K562 (cell line): ENCODE measurements around the gene DTNB. TPM values are rescaled to one million over a fixed set of nuclear protein-coding genes. Genes with fewer than 3 reads are reported as not detected.

Experiments used
- ATAC-seq: fragments of 200-7000 bp; cut with Tn5 transposase; 3 replicates; pipeline ENCODE4 v1.9.1; 2020; ENCODE audit warnings: moderate library complexity
- BruUV-seq: library from RNA; stranded (reverse); fragments of 400-500 nt; replicated peaks from 2 replicates; lab custom pipeline; 2021; lab: Mats Ljungman, UMichigan
- CTCF ChIA-PET: fragments of 300-600 bp; formaldehyde crosslinking; extraction: SDS; loops from one replicate; lab custom pipeline; 2021; ENCODE audit warnings: low intra/inter-chr PET ratio; lab: Yijun Ruan, JAX
- POLR2A ChIA-PET: fragments of 300-600, 350-650 bp; sonication (Branson Sonifier 250); formaldehyde crosslinking; extraction: SDS; loops from one replicate; lab custom pipeline; 2021; ENCODE audit warnings: antibody characterized with exemption, inconsistent platforms; lab: Yijun Ruan, JAX
- DNase-seq, 4 experiments: peaks; one replicate each; pipeline versions ENCODE4 v3.0.0 to v3.0.0-alpha.2; 2011 to 2018; ENCODE audit warnings: low spot score in 3 of 4, mixed read lengths in 3 of 4; ENCODE audit errors: extremely low read depth in 1 of 4
- FAIRE-seq: peaks from 2 replicates; lab custom pipeline; 2011; peaks lifted over from hg19 to GRCh38; lab: Jason Lieb, UNC
- H2AFZ ChIP-seq: 2 replicates; pipeline ENCODE4 v1.6.0; 2011; ENCODE audit warnings: low read depth, low read length, control low read depth, inconsistent platforms
- H3K27ac ChIP-seq: fragments of 200-600 bp; 3 replicates; pipeline ENCODE4 v1.8.0; 2011; ENCODE audit warnings: low read depth, mild to moderate bottlenecking, control low read depth, inconsistent platforms, low read length, moderate library complexity, mixed read lengths; ENCODE audit errors: extremely low read depth
- H3K27me3 ChIP-seq, 2 experiments: fragments of 300-600 bp in 1 of 2; 2 replicates in 1 of 2; 3 replicates in 1 of 2; pipeline versions ENCODE4 v1.6.0 to v1.8.0; 2011; ENCODE audit warnings: inconsistent platforms in 2 of 2, low read length in 2 of 2, mild to moderate bottlenecking in 1 of 2, mixed read lengths in 1 of 2, moderate library complexity in 1 of 2; ENCODE audit not compliant: control insufficient read depth in 2 of 2, insufficient read depth in 2 of 2
- H3K36me3 ChIP-seq: fragments of 300-600 bp; 3 replicates; pipeline ENCODE4 v1.8.0; 2011; ENCODE audit warnings: mild to moderate bottlenecking, low read length, inconsistent platforms; ENCODE audit not compliant: control insufficient read depth, insufficient read depth
- H3K4me1 ChIP-seq, 2 experiments: fragments of 200-600 bp in 1 of 2; replicated peaks in 1 of 2; 2 replicates in 1 of 2; 3 replicates in 1 of 2; pipeline versions ENCODE4 v1.5.1 to v1.8.0; 2011; ENCODE audit warnings: inconsistent platforms in 2 of 2, low read length in 2 of 2, mild to moderate bottlenecking in 1 of 2, mixed read lengths in 1 of 2, moderate library complexity in 1 of 2; ENCODE audit not compliant: control insufficient read depth in 2 of 2, insufficient read depth in 2 of 2
- H3K4me2 ChIP-seq: 2 replicates; pipeline ENCODE4 v1.6.1; 2011; ENCODE audit warnings: low read length, control low read depth, inconsistent platforms, mixed read lengths; ENCODE audit not compliant: insufficient read depth
- H3K4me3 ChIP-seq: fragments of 200-600 bp; sonication (generic), shearing (Covaris generic); 2 replicates; pipeline ENCODE4 v1.5.1; 2016; ENCODE audit warnings: control low read depth, inconsistent platforms
- H3K79me2 ChIP-seq: fragments of 200-600 bp; 3 replicates; pipeline ENCODE4 v1.8.0; 2011; ENCODE audit warnings: low read length, inconsistent platforms; ENCODE audit not compliant: control insufficient read depth, insufficient read depth
- H3K9ac ChIP-seq, 2 experiments: 2 replicates each; pipeline versions ENCODE4 v1.6.0 to v1.6.1; 2011; ENCODE audit warnings: low read depth in 2 of 2, low read length in 2 of 2, control low read depth in 1 of 2, inconsistent platforms in 1 of 2, mild to moderate bottlenecking in 1 of 2, mixed read lengths in 1 of 2; ENCODE audit not compliant: insufficient read depth in 1 of 2
- H3K9me1 ChIP-seq: one replicate; pipeline ENCODE4 v1.6.0; 2011; ENCODE audit warnings: inconsistent platforms, mild to moderate bottlenecking, low read length, moderate library complexity; ENCODE audit not compliant: control insufficient read depth, insufficient read depth
- H3K9me3 ChIP-seq: replicated peaks from 2 replicates; pipeline ENCODE4 v1.5.1; 2011; ENCODE audit warnings: low read depth, low read length, inconsistent platforms; ENCODE audit not compliant: control insufficient read depth, insufficient read depth
- H4K20me1 ChIP-seq: replicated peaks from 2 replicates; pipeline ENCODE4 v1.6.1; 2011; ENCODE audit warnings: low read length, inconsistent platforms, mixed read lengths; ENCODE audit not compliant: control insufficient read depth, insufficient read depth
- SFPQ ChIP-seq: fragments of 200-400 bp; formaldehyde crosslinking; IDR thresholded peaks from 2 replicates; pipeline ENCODE4 v1.6.1; 2017; ENCODE audit warnings: mild to moderate bottlenecking, low read depth, low read length, moderate library complexity
- TSC22D4 ChIP-seq: fragments of 450-650 bp; IDR thresholded peaks from 2 replicates; pipeline ENCODE4 v1.6.1; 2016; ENCODE audit warnings: missing genetic modification characterization, missing biosample characterization, control low read depth
- VEZF1 ChIP-seq: fragments of 200-800 bp; sonication (Bioruptor generic); IDR thresholded peaks from 2 replicates; pipeline ENCODE4 v1.6.1; 2017; ENCODE audit warnings: missing genetic modification characterization, missing compliant biosample characterization
- ZMIZ1 ChIP-seq, 2 experiments: fragments of 150-350 bp in 1 of 2; IDR thresholded peaks; 2 replicates each; pipeline ENCODE4 v1.6.1; 2012 to 2016; ENCODE audit warnings: low read depth in 2 of 2, low read length in 2 of 2, mild to moderate bottlenecking in 1 of 2, moderate library complexity in 1 of 2
- ZNF324 ChIP-seq: fragments of 250-450 bp; sonication (Bioruptor Pico); IDR thresholded peaks from 2 replicates; pipeline ENCODE4 v1.4.0; 2020; ENCODE audit warnings: mild to moderate bottlenecking
- WGBS: fragments of 100-300 bp; shearing (Covaris generic); methylation state at CpG from one replicate; pipeline ENCODE4 v1.1.6; 2016; ENCODE audit warnings: low coverage, mixed read lengths; ENCODE audit not compliant: insufficient coverage; ENCODE audit errors: missing lambda C conversion rate; 5-methylcytosine and 5-hydroxymethylcytosine counted together
- in situ Hi-C: fragments of 300-500 bp; cut with MboI; formaldehyde crosslinking; loops from 4 replicates; pipeline ENCODE4 v1.15.0; 2018; ENCODE audit warnings: inconsistent platforms, mixed read lengths
- intact Hi-C: fragments of 100-400 bp; cut with micrococcal nuclease; formaldehyde crosslinking; loops from 2 replicates; pipeline ENCODE4 v1.14.2; 2022
- polyA plus RNA-seq, 8 experiments: library from polyadenylated mRNA; depleted of rRNA in 4 of 8; stranded (reverse) in 5 of 8; unstranded in 3 of 8; fragments of >200 nt; fragmentation: Nextera tagmentation in 2 of 8; fragmentation: Illumina TruSeq in 1 of 8; extraction: Ambion mirVana in 2 of 8; extraction: Trizol in 1 of 8; gene quantifications; 2 replicates each; pipeline versions ENCODE4 v1.2.1 to v1.2.3, GENCODE V29; 2011 to 2014; ENCODE audit warnings: inconsistent platforms in 1 of 8, missing spikeins in 1 of 8
- total RNA-seq, 7 experiments: library from RNA; depleted of rRNA in 6 of 7; stranded (reverse); fragments of >200 nt in 6 of 7; fragmentation: Illumina TruSeq in 2 of 7; extraction: Trizol in 2 of 7; gene quantifications; 2 replicates each; pipeline versions ENCODE4 v1.2.1 to v1.2.3, GENCODE V29; 2011 to 2021; ENCODE audit warnings: low replicate concordance in 1 of 7

Gene DTNB
- total and polyA plus RNA-seq, 9 of the 15 experiments (the other 6 are each of a cell fraction or from before 2014, with no cell fraction given) = 0.18 to 2.0 (median 0.77) TPM; not detected in 2

GRCh38 chr2:25521126-25521525, 152.3 kb downstream of the DTNB start:
- no peaks in the 10 kb centered on the region for H3K9me1 ChIP-seq
- no peaks in the 10 kb centered on the region for H3K79me2 ChIP-seq
- ChIA-PET POLR2A (interaction anchor here (0.6 kb wide), 1 partner anchor 16 kb away, joined by 3 read pairs; no protein-coding TSS in a partner anchor), CTCF (interaction anchor here (0.7 to 1.6 kb wide), 4 partner anchors 178 to 355 kb away, joined by 3 to 6 read pairs (median 4); no protein-coding TSS in a partner anchor)
- H3K27ac ChIP-seq = no peak overlapping the region
- no peaks in the 10 kb centered on the region for H3K9me3 ChIP-seq
- no peak overlapping the region for H3K4me2 ChIP-seq
- H3K4me1 ChIP-seq = no peaks in the 10 kb centered on the region
- FAIRE-seq (no peak), ATAC-seq (no peak), DNase-seq (no peak)
- TF ChIP-seq SFPQ (no peak), TSC22D4 (no peak), VEZF1 (CRISPR knock-in tag) (no peak), ZMIZ1 (IDR thresholded peaks at IDR 0.05; ENCODE audit: low read depth in 2 of 2, low read length in 2 of 2) (no peak), ZNF324 (no peak)
- peaks cover 5 to 25% of the 10 kb centered on the region in 2 experiments; a peak in 3 of 5 replicates for H3K27me3 ChIP-seq
- no peak overlapping the region for H3K4me3 ChIP-seq
- H4K20me1 ChIP-seq = no peaks in the 10 kb centered on the region
- BruUV-seq = no TSS peak
- intact Hi-C loops = loop anchor here (5.0 kb wide), 1 partner anchor 214 kb away; no protein-coding TSS in a partner anchor
- no peak overlapping the region for H3K9ac ChIP-seq
- in situ Hi-C loops = no loop called here
- H2AFZ ChIP-seq = no peak overlapping the region
- no peaks in the 10 kb centered on the region for H3K36me3 ChIP-seq
- WGBS = 4% methylated on average over 4 of the region's 4 CpGs
